ENCODE data around the gene ZNF814. TPM values are rescaled to one million over a fixed set of nuclear protein-coding genes. Genes with fewer than 3 reads are reported as not detected.
"Not testable (repeated sequence)": the region's sequence is repeated elsewhere in the genome, so short reads cannot be mapped to it uniquely, and the experiment has no call there.

Gene ZNF814
- total RNA-seq, 1 donor from 2014 or later, result 30.7 TPM

DNA sequence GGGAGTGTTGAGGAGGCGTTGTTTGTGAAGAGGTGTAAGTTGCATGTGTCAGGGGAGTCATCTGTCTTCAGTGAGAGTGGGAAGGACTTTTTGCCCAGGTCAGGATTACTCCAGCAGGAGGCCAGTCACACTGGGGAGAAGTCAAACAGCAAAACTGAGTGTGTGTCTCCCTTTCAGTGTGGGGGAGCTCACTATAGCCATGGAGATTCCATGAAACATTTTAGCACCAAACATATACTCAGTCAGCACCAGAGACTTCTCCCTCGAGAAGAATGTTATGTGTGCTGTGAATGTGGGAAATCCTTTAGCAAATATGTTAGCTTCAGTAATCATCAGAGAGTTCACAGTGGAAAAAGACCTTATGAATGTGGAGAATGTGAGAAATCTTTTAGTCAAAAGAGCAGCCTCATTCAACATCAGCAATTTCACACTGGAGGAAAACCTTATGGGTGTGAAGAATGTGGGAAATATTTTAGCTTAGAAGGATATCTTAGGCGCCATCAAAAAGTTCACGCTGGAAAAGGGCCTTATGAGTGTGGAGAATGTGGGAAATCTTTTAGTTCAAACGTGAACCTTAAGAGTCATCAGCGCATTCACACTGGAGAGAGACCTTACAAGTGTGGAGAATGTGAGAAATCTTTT lies 47.6 kb downstream of the ZNF814 start:
- Histone ChIP-seq H3K4me3 (no peak overlapping the region), H3K79me2 (ENCODE audit: low read depth) (peaks cover 91% of the 10 kb centered on the region), H2AFZ (replicated peaks) (no peak overlapping the region), H3K27ac (no peak overlapping the region), H3K4me1 (no peaks in the 10 kb centered on the region), H3K27me3 (no peaks in the 10 kb centered on the region), H4K20me1 (ENCODE audit: low read depth) (peaks cover 46% of the 10 kb centered on the region), H3K4me2 (no peak overlapping the region), H3F3A (ENCODE audit: low read depth) (peaks cover 14% of the 10 kb centered on the region), H3K9me3 (ENCODE audit: low read depth) (no peaks in the 10 kb centered on the region), H3K9ac (no peak overlapping the region), H3K36me3 (no peaks in the 10 kb centered on the region)
- TF ChIP-seq EZH2 (IDR thresholded peaks at IDR 0.05) (no peak), EZH2phosphoT487 (IDR thresholded peaks at IDR 0.05) (no peak)
- TF ChIP-seq, protein P1, sequence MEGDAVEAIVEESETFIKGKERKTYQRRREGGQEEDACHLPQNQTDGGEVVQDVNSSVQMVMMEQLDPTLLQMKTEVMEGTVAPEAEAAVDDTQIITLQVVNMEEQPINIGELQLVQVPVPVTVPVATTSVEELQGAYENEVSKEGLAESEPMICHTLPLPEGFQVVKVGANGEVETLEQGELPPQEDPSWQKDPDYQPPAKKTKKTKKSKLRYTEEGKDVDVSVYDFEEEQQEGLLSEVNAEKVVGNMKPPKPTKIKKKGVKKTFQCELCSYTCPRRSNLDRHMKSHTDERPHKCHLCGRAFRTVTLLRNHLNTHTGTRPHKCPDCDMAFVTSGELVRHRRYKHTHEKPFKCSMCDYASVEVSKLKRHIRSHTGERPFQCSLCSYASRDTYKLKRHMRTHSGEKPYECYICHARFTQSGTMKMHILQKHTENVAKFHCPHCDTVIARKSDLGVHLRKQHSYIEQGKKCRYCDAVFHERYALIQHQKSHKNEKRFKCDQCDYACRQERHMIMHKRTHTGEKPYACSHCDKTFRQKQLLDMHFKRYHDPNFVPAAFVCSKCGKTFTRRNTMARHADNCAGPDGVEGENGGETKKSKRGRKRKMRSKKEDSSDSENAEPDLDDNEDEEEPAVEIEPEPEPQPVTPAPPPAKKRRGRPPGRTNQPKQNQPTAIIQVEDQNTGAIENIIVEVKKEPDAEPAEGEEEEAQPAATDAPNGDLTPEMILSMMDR (IDR thresholded peaks at IDR 0.05), result no peak
- H3K4me3 Mint-ChIP-seq, result no peak overlapping the region
- H3K36me3 Mint-ChIP-seq, result peaks cover 50% of the 10 kb centered on the region
- DNase-seq (ENCODE audit: low spot score), result no peak
- no peak overlapping the region for H3K27ac Mint-ChIP-seq
- no peaks in the 10 kb centered on the region for H3K4me1 Mint-ChIP-seq
- peaks cover 3% of the 10 kb centered on the region for H3K9me3 Mint-ChIP-seq
- peaks cover 3% of the 10 kb centered on the region for H3K27me3 Mint-ChIP-seq (ENCODE audit: insufficient read depth, low read depth)

DNA sequence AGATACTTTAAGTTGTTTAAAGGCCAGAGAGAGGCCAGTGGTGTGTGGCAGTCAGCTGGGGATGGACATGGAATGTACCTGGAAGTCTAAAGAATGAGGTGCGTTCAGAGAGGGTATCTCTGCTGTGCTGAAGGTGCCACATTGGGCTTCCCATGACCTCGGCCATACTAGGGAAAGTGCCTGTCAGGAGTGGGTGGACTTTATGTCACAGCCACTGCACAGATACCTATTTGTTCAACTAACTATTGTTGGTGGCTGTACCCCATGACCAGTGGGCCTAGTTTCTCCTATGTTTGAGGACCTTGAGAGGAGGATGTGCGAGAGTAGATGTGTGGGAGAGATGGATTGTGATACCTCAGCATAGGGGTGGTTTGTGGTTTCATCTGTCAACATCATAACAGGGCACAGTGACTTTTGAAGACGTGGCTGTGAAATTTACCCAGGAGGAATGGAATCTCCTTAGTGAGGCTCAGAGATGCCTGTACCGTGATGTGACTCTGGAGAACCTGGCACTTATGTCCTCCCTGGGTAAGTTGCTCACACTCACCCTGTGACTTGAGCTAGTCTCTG lies 50.1 kb downstream of the ZNF814 start:
- H3K9me3 Mint-ChIP-seq; H3K27me3 ChIP-seq; H3K4me3 ChIP-seq; H3F3A ChIP-seq (ENCODE audit: low read depth); H3K4me2 ChIP-seq; H3K27me3 Mint-ChIP-seq (ENCODE audit: insufficient read depth, low read depth); H3K4me3 Mint-ChIP-seq; DNase-seq (ENCODE audit: low spot score); H2AFZ ChIP-seq (replicated peaks); H3K27ac Mint-ChIP-seq; H3K27ac ChIP-seq; H3K9me3 ChIP-seq (ENCODE audit: low read depth); H3K4me1 Mint-ChIP-seq; H3K36me3 ChIP-seq; H3K4me1 ChIP-seq; H3K9ac ChIP-seq: not testable (repeated sequence)
- peaks cover 73% of the 10 kb centered on the region for H3K79me2 ChIP-seq (ENCODE audit: low read depth)
- H3K36me3 Mint-ChIP-seq, result peaks cover 36% of the 10 kb centered on the region
- peaks cover 34% of the 10 kb centered on the region for H4K20me1 ChIP-seq (ENCODE audit: low read depth)

DNA sequence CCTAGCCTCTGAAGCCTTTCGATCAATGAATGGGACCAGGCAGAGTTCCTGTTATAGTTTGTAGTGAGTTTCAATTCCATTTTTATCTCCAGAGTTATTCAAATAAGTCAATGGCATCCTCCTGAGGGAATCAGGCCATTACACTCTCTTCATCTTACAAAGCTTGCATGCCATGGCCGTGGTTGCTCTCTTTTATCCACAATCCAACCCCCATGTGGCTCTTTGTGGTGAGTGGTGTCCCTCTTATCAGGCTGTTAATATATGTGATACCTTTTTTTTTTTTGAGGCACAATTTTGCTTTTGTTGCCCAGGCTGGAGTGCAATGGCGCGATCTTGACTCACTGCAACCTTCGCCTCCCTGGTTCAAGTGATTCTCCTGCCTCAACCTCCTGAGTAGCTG lies 51.8 kb downstream of the ZNF814 start:
- H3K4me1 Mint-ChIP-seq; H3K9me3 Mint-ChIP-seq; H3K27ac ChIP-seq; H3K4me3 Mint-ChIP-seq; H3K9me3 ChIP-seq (ENCODE audit: low read depth); H3K9ac ChIP-seq; H3K4me3 ChIP-seq; H3K27me3 Mint-ChIP-seq (ENCODE audit: insufficient read depth, low read depth); DNase-seq (ENCODE audit: low spot score); H3F3A ChIP-seq (ENCODE audit: low read depth); H3K27ac Mint-ChIP-seq; H3K4me2 ChIP-seq; H2AFZ ChIP-seq (replicated peaks); H3K27me3 ChIP-seq; H3K4me1 ChIP-seq; H3K36me3 ChIP-seq: not testable (repeated sequence)
- peaks cover 66% of the 10 kb centered on the region for H3K79me2 ChIP-seq (ENCODE audit: low read depth)
- peaks cover 36% of the 10 kb centered on the region for H3K36me3 Mint-ChIP-seq
- peaks cover 31% of the 10 kb centered on the region for H4K20me1 ChIP-seq (ENCODE audit: low read depth)

DNA sequence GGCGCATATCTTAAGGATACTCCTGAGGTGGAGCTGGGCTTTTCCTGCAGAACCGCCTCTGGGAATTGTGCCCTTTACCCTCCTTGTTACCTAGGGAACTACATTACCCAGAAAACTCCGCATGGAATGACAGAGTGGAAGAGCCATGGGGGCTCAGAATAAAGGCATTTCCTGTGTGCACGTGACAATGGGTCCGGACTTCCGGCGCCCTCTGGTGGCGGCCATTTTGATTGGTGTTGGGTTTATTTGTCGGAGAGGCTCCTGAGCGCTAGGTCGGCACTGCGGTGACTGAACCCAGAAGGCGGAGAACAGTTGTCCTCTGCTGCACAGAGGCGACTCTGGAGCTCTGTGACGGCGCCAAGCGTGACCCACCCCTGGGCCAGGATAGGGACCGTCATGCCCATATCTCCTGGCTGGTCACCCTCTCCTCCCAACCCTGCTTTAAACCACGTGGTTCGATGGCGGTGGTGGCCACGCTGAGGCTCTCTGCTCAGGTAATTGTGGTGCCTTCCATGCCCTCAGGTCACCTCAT lies 58.7 kb downstream of the ZNF814 start, which contains the start of gene ZNF587B:
ZNF587B (plus strand) TSS at position 229 of the 532 bp plus-strand sequence; CDS start at position 459, 230 bp downstream.
- peaks cover 59% of the 10 kb centered on the region for H3K79me2 ChIP-seq (ENCODE audit: low read depth)
- peaks cover 15% of the 10 kb centered on the region for H3K4me1 ChIP-seq
- peak within 1 kb of the TSS; percentile 73 for H2AFZ ChIP-seq (replicated peaks)
- Mint-ChIP-seq H3K4me3 (peak within 1 kb of the TSS; percentile 92), H3K36me3 (peaks cover 47% of the 10 kb centered on the region), H3K27me3 (ENCODE audit: insufficient read depth, low read depth) (no peaks in the 10 kb centered on the region), H3K4me1 (peaks cover 17% of the 10 kb centered on the region), H3K9me3 (peaks cover 19% of the 10 kb centered on the region), H3K27ac (peak within 1 kb of the TSS; percentile 90)
- peak within 1 kb of the TSS; percentile 89 for H3K27ac ChIP-seq
- peaks cover 19% of the 10 kb centered on the region for H3F3A ChIP-seq (ENCODE audit: low read depth)
- peak; percentile 95 for DNase-seq (ENCODE audit: low spot score)
- H3K9me3 ChIP-seq (ENCODE audit: low read depth), result no peaks in the 10 kb centered on the region
- TF ChIP-seq, protein P1 (IDR thresholded peaks at IDR 0.05), result peak; percentile 61
- TF ChIP-seq EZH2 (IDR thresholded peaks at IDR 0.05), result no peak
- TF ChIP-seq EZH2phosphoT487 (IDR thresholded peaks at IDR 0.05), result no peak
- peak within 1 kb of the TSS; percentile 87 for H3K4me3 ChIP-seq
- H3K4me2 ChIP-seq, result peak within 1 kb of the TSS; percentile 88
- peaks cover 11% of the 10 kb centered on the region for H4K20me1 ChIP-seq (ENCODE audit: low read depth)
- H3K27me3 ChIP-seq, result no peaks in the 10 kb centered on the region
- H3K36me3 ChIP-seq, result no peaks in the 10 kb centered on the region
- peak within 1 kb of the TSS; percentile 82 for H3K9ac ChIP-seq

Data from neural progenitor cell (in vitro differentiated cells).